HepG2 (cell line): ENCODE measurements around the gene SAMD4A. TPM values are rescaled to one million over a fixed set of nuclear protein-coding genes. Genes with fewer than 3 reads are reported as not detected.

Source experiments
- ATAC-seq: fragments of 200-7000 bp; cut with Tn5 transposase; 3 replicates; pipeline ENCODE4 v1.9.1; 2020; ENCODE audit warnings: mild to moderate bottlenecking, moderate library complexity
- BruUV-seq: library from RNA; stranded (reverse); fragments of 400-500 nt; replicated peaks from 2 replicates; lab custom pipeline; 2021; lab: Mats Ljungman, UMichigan
- CTCF ChIA-PET: fragments of 300-600 bp; formaldehyde crosslinking; extraction: SDS; loops from one replicate; lab custom pipeline; 2021; ENCODE audit warnings: low total read pairs, inconsistent platforms, low intra/inter-chr PET ratio; lab: Yijun Ruan, JAX
- POLR2A ChIA-PET: fragments of 350-600 bp; sonication (Branson Sonifier 250); formaldehyde crosslinking; loops from one replicate; lab custom pipeline; 2020; ENCODE audit warnings: antibody characterized with exemption, inconsistent platforms; lab: Yijun Ruan, JAX
- DNase-seq: peaks from one replicate; pipeline ENCODE4 v3.0.0-alpha.2; 2015; ENCODE audit warnings: low spot score
- FAIRE-seq: peaks from 3 replicates; lab custom pipeline; 2011; peaks lifted over from hg19 to GRCh38; lab: Jason Lieb, UNC
- H2AFZ ChIP-seq: one replicate; pipeline ENCODE4 v1.6.1; 2011; ENCODE audit warnings: low read length, inconsistent platforms
- H3K27ac ChIP-seq: fragments of 300-600 bp; 3 replicates; pipeline ENCODE4 v1.8.0; 2011; ENCODE audit warnings: mixed run types, mild to moderate bottlenecking, mixed read lengths, low read length, inconsistent platforms; ENCODE audit not compliant: insufficient read depth; ENCODE audit errors: extremely low read length
- H3K27me3 ChIP-seq, 2 experiments: fragments of 200-600 bp in 1 of 2; 2 replicates in 1 of 2; 3 replicates in 1 of 2; pipeline versions ENCODE4 v1.6.0 to v1.8.0; 2011; ENCODE audit warnings: low read length in 2 of 2, mild to moderate bottlenecking in 2 of 2, moderate library complexity in 2 of 2, inconsistent platforms in 1 of 2; ENCODE audit not compliant: insufficient read depth in 2 of 2, control insufficient read depth in 1 of 2
- H3K36me3 ChIP-seq, 2 experiments: fragments of 200-600 bp in 1 of 2; replicated peaks in 1 of 2; 2 replicates in 1 of 2; 3 replicates in 1 of 2; pipeline versions ENCODE4 v1.5.1 to v1.8.0; 2011; ENCODE audit warnings: low read length in 2 of 2, inconsistent platforms in 1 of 2; ENCODE audit not compliant: insufficient read depth in 2 of 2, control insufficient read depth in 1 of 2
- H3K4me1 ChIP-seq: 2 replicates; pipeline ENCODE4 v1.5.1; 2012; ENCODE audit warnings: low read length, inconsistent platforms; ENCODE audit not compliant: insufficient read depth
- H3K4me2 ChIP-seq: 2 replicates; pipeline ENCODE4 v1.6.0; 2011; ENCODE audit warnings: low read depth, low read length, inconsistent platforms
- H3K4me3 ChIP-seq, 3 experiments: fragments of 200-600 bp in 1 of 3; sonication (generic), shearing (Covaris generic) in 1 of 3; replicated peaks in 1 of 3; 2 replicates each; pipeline ENCODE4 v1.5.1; 2011 to 2016; ENCODE audit warnings: low read length in 3 of 3, inconsistent platforms in 2 of 3, low read depth in 2 of 3, mild to moderate bottlenecking in 2 of 3, control low read depth in 1 of 3, mixed read lengths in 1 of 3; ENCODE audit not compliant: insufficient read depth in 1 of 3
- H3K79me2 ChIP-seq: one replicate; pipeline ENCODE4 v1.6.1; 2011; ENCODE audit warnings: low read length, inconsistent platforms; ENCODE audit not compliant: insufficient read depth
- H3K9ac ChIP-seq: 2 replicates; pipeline ENCODE4 v1.6.0; 2011; ENCODE audit warnings: mild to moderate bottlenecking, low read depth, low read length, inconsistent platforms; ENCODE audit not compliant: insufficient read depth
- H3K9me3 ChIP-seq: 2 replicates; pipeline ENCODE4 v1.5.1; 2012; ENCODE audit warnings: mild to moderate bottlenecking, low read length
- H4K20me1 ChIP-seq: 2 replicates; pipeline ENCODE4 v1.6.0; 2011; ENCODE audit warnings: inconsistent platforms, mild to moderate bottlenecking, low read length, moderate library complexity; ENCODE audit not compliant: insufficient read depth
- ARID2 ChIP-seq: sonication (generic); formaldehyde crosslinking; IDR thresholded peaks from 2 replicates; pipeline ENCODE4 v1.8.1; 2022; ENCODE audit warnings: mild to moderate bottlenecking, missing genetic modification reagents, borderline replicate concordance
- ATF1 ChIP-seq: IDR thresholded peaks from 2 replicates; pipeline ENCODE4 v1.6.1; 2016; ENCODE audit warnings: mild to moderate bottlenecking, control low read depth
- DMTF1 ChIP-seq: sonication (generic); formaldehyde crosslinking; IDR thresholded peaks from 2 replicates; pipeline ENCODE4 v1.4.0; 2020; ENCODE audit warnings: mild to moderate bottlenecking, missing genetic modification reagents
- GMEB1 ChIP-seq: sonication (generic); formaldehyde crosslinking; IDR thresholded peaks from 2 replicates; pipeline ENCODE4 v1.5.1; 2020; ENCODE audit warnings: missing genetic modification reagents, mild to moderate bottlenecking, borderline replicate concordance
- IKZF1 ChIP-seq: fragments of 450-650 bp; IDR thresholded peaks from 2 replicates; pipeline ENCODE4 v1.7.1; 2016
- NFAT5 ChIP-seq: sonication (generic); formaldehyde crosslinking; IDR thresholded peaks from 2 replicates; pipeline ENCODE4 v1.4.0; 2020; ENCODE audit warnings: missing genetic modification reagents
- NFRKB ChIP-seq: fragments of 450-650 bp; IDR thresholded peaks from 2 replicates; pipeline ENCODE4 v1.6.1; 2017
- ONECUT2 ChIP-seq: sonication (generic); formaldehyde crosslinking; IDR thresholded peaks from 2 replicates; pipeline ENCODE4 v1.4.0; 2020; ENCODE audit warnings: missing genetic modification reagents
- SP140L ChIP-seq: sonication (generic); formaldehyde crosslinking; IDR thresholded peaks from 2 replicates; pipeline ENCODE4 v1.4.0; 2020; ENCODE audit warnings: missing genetic modification reagents, borderline replicate concordance
- TSC22D2 ChIP-seq: sonication (generic); formaldehyde crosslinking; IDR thresholded peaks from 2 replicates; pipeline ENCODE4 v1.5.1; 2020; ENCODE audit warnings: missing genetic modification reagents, mild to moderate bottlenecking, borderline replicate concordance
- ZFP36L1 ChIP-seq: sonication (generic); formaldehyde crosslinking; IDR thresholded peaks from 2 replicates; pipeline ENCODE4 v1.8.0; 2022; ENCODE audit warnings: mild to moderate bottlenecking, missing genetic modification reagents, moderate library complexity
- ZNF331 ChIP-seq: sonication (generic); formaldehyde crosslinking; IDR thresholded peaks from 2 replicates; pipeline ENCODE4 v1.4.0; 2020; ENCODE audit warnings: missing genetic modification reagents
- ZNF44 ChIP-seq: sonication (generic); formaldehyde crosslinking; IDR thresholded peaks from 2 replicates; pipeline ENCODE4 v1.5.1; 2020; ENCODE audit warnings: mild to moderate bottlenecking, missing genetic modification reagents
- ZNF674 ChIP-seq: sonication (generic); formaldehyde crosslinking; IDR thresholded peaks from 2 replicates; pipeline ENCODE4 v1.5.0; 2020; ENCODE audit warnings: low read depth, mild to moderate bottlenecking, missing genetic modification reagents
- ZNF703 ChIP-seq: sonication (generic); formaldehyde crosslinking; IDR thresholded peaks from 2 replicates; pipeline ENCODE4 v1.5.1; 2020; ENCODE audit warnings: missing genetic modification reagents, mild to moderate bottlenecking, moderate library complexity, borderline replicate concordance
- ZNF704 ChIP-seq: sonication (generic); formaldehyde crosslinking; IDR thresholded peaks from 2 replicates; pipeline ENCODE4 v1.8.1; 2023; ENCODE audit warnings: mild to moderate bottlenecking, inconsistent platforms, moderate library complexity, missing genetic modification reagents, borderline replicate concordance
- ZNF891 ChIP-seq: sonication (generic); formaldehyde crosslinking; IDR thresholded peaks from 2 replicates; pipeline ENCODE4 v1.5.0; 2020; ENCODE audit warnings: mild to moderate bottlenecking, missing genetic modification reagents
- in situ Hi-C: cut with HindIII; loops from 2 replicates; pipeline ENCODE4 v1.10.0; 2017; ENCODE audit warnings: low pct_unique_long_range_greater_than_20kb; ENCODE audit not compliant: extremely low pct_ligation_motif_present
- intact Hi-C: fragments of 100-400 bp; cut with micrococcal nuclease; formaldehyde crosslinking; loops from one replicate; pipeline ENCODE4 v1.10.0; 2022; ENCODE audit not compliant: unreplicated experiment
- polyA plus RNA-seq, 8 experiments: library from polyadenylated mRNA; depleted of rRNA in 3 of 8; stranded (reverse) in 7 of 8; unstranded in 1 of 8; fragments of >200 nt; fragmentation: Illumina TruSeq in 4 of 8; extraction: Trizol in 4 of 8; gene quantifications; 2 replicates each; pipeline versions ENCODE4 v1.2.1 to v1.2.3, GENCODE V29; 2011 to 2016; ENCODE audit warnings: low read depth in 4 of 8, missing spikeins in 1 of 8, mixed read lengths in 1 of 8; ENCODE audit not compliant: insufficient read depth in 1 of 8
- total RNA-seq, 5 experiments: library from RNA; depleted of rRNA; stranded (reverse); fragments of >200 nt; fragmentation: Illumina TruSeq; extraction: Trizol; gene quantifications; 2 replicates each; pipeline ENCODE4 v1.2.3, GENCODE V29; 2016; ENCODE audit warnings: low read depth in 1 of 5

The SAMD4A gene
- total and polyA plus RNA-seq, 2 of the 13 experiments (the other 11 are each of a cell fraction or from before 2014, with no cell fraction given): 11.8 to 13.0 TPM

- DNase-seq: no peak
- Histone ChIP-seq H3K9me3 (no peaks in the 10 kb centered on the region), H3K4me1 (peaks cover 43% of the 10 kb centered on the region), H4K20me1 (no peaks in the 10 kb centered on the region), H3K27ac (no peak overlapping the region), H3K79me2 (no peaks in the 10 kb centered on the region), H3K36me3 (no peaks in the 10 kb centered on the region), H3K4me2 (no peak overlapping the region), H3K4me3 (no peak overlapping the region), H3K27me3 (no peaks in the 10 kb centered on the region), H2AFZ (no peak overlapping the region), H3K9ac (no peak overlapping the region)
- ChIA-PET CTCF (no interaction called here), POLR2A (no interaction called here)
- in situ Hi-C loops: no loop called here
- BruUV-seq: no TSS peak
- ATAC-seq: no peak
- FAIRE-seq: no peak
- intact Hi-C loops: no loop called here
- TF ChIP-seq ONECUT2 (CRISPR knock-in tag) (no peak), ZNF891 (no peak), NFRKB (no peak), ZNF331 (CRISPR knock-in tag) (no peak), ARID2 (CRISPR knock-in tag) (no peak), NFAT5 (CRISPR knock-in tag) (no peak), TSC22D2 (no peak), ZFP36L1 (no peak), ZNF704 (CRISPR knock-in tag) (no peak), GMEB1 (CRISPR knock-in tag) (no peak), DMTF1 (CRISPR knock-in tag) (no peak), ZNF703 (CRISPR knock-in tag) (no peak), SP140L (CRISPR knock-in tag) (no peak), ZNF44 (CRISPR knock-in tag) (no peak), IKZF1 (no peak), ATF1 (CRISPR knock-in tag) (no peak), ZNF674 (CRISPR knock-in tag) (no peak)
Measured at GRCh38 chr14:54834081-54834480, 267.2 kb downstream of the SAMD4A start.
